ENCODE measurements around the gene LRRC37A.
"Not testable (repeated sequence)": the region's sequence is repeated elsewhere in the genome, so short reads cannot be mapped to it uniquely, and the experiment has no call there.

- not testable (repeated sequence) for TF ChIP-seq CTCF (IDR thresholded peaks at IDR 0.05); ZFX (IDR thresholded peaks at IDR 0.05; ENCODE audit: borderline replicate concordance)
Observed at GRCh38 chr17:46294831-46295230, at the start of gene LRRC37A.
